Gastroesophageal sphincter (tissue), 3 donors: Measurements from ENCODE around the gene DNM3.

ENCODE experiments used
- CTCF ChIP-seq, 4 experiments: fragments of 200-600 bp in 2 of 4; fragments of 450-650 bp in 2 of 4; sonication (generic) in 1 of 4; IDR thresholded peaks; one replicate each; pipeline ENCODE4 v1.5.1; 2017 to 2019; ENCODE audit warnings: antibody characterized with exemption in 4 of 4, mild to moderate bottlenecking in 2 of 4, moderate library complexity in 2 of 4
- POLR2A ChIP-seq, 2 donors: fragments of 450-650 bp; IDR thresholded peaks; one replicate each; pipeline ENCODE4 v1.6.1; 2017; ENCODE audit warnings: antibody characterized with exemption in 2 of 2, mild to moderate bottlenecking in 2 of 2, moderate library complexity in 1 of 2

- TF ChIP-seq CTCF (IDR thresholded peaks at IDR 0.05) (no peak), POLR2A (IDR thresholded peaks at IDR 0.05) (no peak)
These were observed 306.9 kb downstream of the DNM3 start for GRCh38 chr1:172148213-172148612.
